ENCODE results near the gene LGALS9B.
"Not testable (repeated sequence)": the region's sequence is repeated elsewhere in the genome, so short reads cannot be mapped to it uniquely, and the experiment has no call there.

The LGALS9B gene

GRCh38 chr17:20475137-20475831 lies 7.9 kb upstream of the LGALS9B start:
- CTCF ChIA-PET; POLR2A ChIA-PET (ENCODE audit: low non-redundant PET): not testable (repeated sequence)
- peak; percentile 0 for DNase-seq (ENCODE audit: low spot score)
- peak overlapping the region; percentile 68 for H3K27ac ChIP-seq

- H3K27ac ChIP-seq; CTCF ChIA-PET; DNase-seq (ENCODE audit: low spot score); POLR2A ChIA-PET (ENCODE audit: low non-redundant PET): not testable (repeated sequence)
Observed at GRCh38 chr17:20474081-20474480, 6.7 kb upstream of the LGALS9B start.

- CTCF ChIA-PET; DNase-seq (ENCODE audit: low spot score); POLR2A ChIA-PET (ENCODE audit: low non-redundant PET); H3K27ac ChIP-seq: not testable (repeated sequence)
Observed at GRCh38 chr17:20469946-20470345, 2.6 kb upstream of the LGALS9B start.

GRCh38 chr17:20469107-20469506 lies 1.8 kb upstream of the LGALS9B start:
- H3K27ac ChIP-seq; CTCF ChIA-PET; DNase-seq (ENCODE audit: low spot score); POLR2A ChIA-PET (ENCODE audit: low non-redundant PET): not testable (repeated sequence)

GRCh38 chr17:20466999-20467398 lies 340 bp downstream of the LGALS9B start:
- DNase-seq (ENCODE audit: low spot score); POLR2A ChIA-PET (ENCODE audit: low non-redundant PET); CTCF ChIA-PET; H3K27ac ChIP-seq: not testable (repeated sequence)

- H3K27ac ChIP-seq; POLR2A ChIA-PET (ENCODE audit: low non-redundant PET); CTCF ChIA-PET; DNase-seq (ENCODE audit: low spot score): not testable (repeated sequence)
Observed at GRCh38 chr17:20466553-20466952, 786 bp downstream of the LGALS9B start.

GRCh38 chr17:20465535-20465934 lies 1.8 kb downstream of the LGALS9B start:
- POLR2A ChIA-PET (ENCODE audit: low non-redundant PET); CTCF ChIA-PET; DNase-seq (ENCODE audit: low spot score); H3K27ac ChIP-seq: not testable (repeated sequence)

- CTCF ChIA-PET; POLR2A ChIA-PET (ENCODE audit: low non-redundant PET); H3K27ac ChIP-seq; DNase-seq (ENCODE audit: low spot score): not testable (repeated sequence)
Observed at GRCh38 chr17:20464854-20465414, 2.4 kb downstream of the LGALS9B start.

- POLR2A ChIA-PET (ENCODE audit: low non-redundant PET); CTCF ChIA-PET: not testable (repeated sequence)
Observed at GRCh38 chr17:20462158-20462557, 5.2 kb downstream of the LGALS9B start.

GRCh38 chr17:20457848-20458381 lies 9.4 kb downstream of the LGALS9B start:
- DNase-seq (ENCODE audit: low spot score); H3K27ac ChIP-seq; POLR2A ChIA-PET (ENCODE audit: low non-redundant PET); CTCF ChIA-PET: not testable (repeated sequence)

More at GRCh38 chr17:20462158-20462557, 5.2 kb downstream of the LGALS9B start:
- not testable (repeated sequence) for DNase-seq (ENCODE audit: low spot score); H3K27ac ChIP-seq

GRCh38 chr17:20455106-20455505 lies 12.2 kb downstream of the LGALS9B start:
- CTCF ChIA-PET; POLR2A ChIA-PET (ENCODE audit: low non-redundant PET); DNase-seq (ENCODE audit: low spot score); H3K27ac ChIP-seq: not testable (repeated sequence)

GRCh38 chr17:20453820-20454434 lies 13.4 kb downstream of the LGALS9B start:
- CTCF ChIA-PET; DNase-seq (ENCODE audit: low spot score); POLR2A ChIA-PET (ENCODE audit: low non-redundant PET): not testable (repeated sequence)

GRCh38 chr17:20450852-20451251 lies 16.5 kb downstream of the LGALS9B start:
- CTCF ChIA-PET; POLR2A ChIA-PET (ENCODE audit: low non-redundant PET); DNase-seq (ENCODE audit: low spot score); H3K27ac ChIP-seq: not testable (repeated sequence)

More at GRCh38 chr17:20453820-20454434, 13.4 kb downstream of the LGALS9B start:
- H3K27ac ChIP-seq = not testable (repeated sequence)

- DNase-seq (ENCODE audit: low spot score); H3K27ac ChIP-seq; CTCF ChIA-PET; POLR2A ChIA-PET (ENCODE audit: low non-redundant PET): not testable (repeated sequence)
Observed at GRCh38 chr17:20447534-20448321, 19.6 kb downstream of the LGALS9B start.

GRCh38 chr17:20446895-20447294 lies 20.4 kb downstream of the LGALS9B start:
- H3K27ac ChIP-seq = not testable (repeated sequence)

GRCh38 chr17:20444581-20445236 lies 22.6 kb downstream of the LGALS9B start:
- DNase-seq (ENCODE audit: low spot score); CTCF ChIA-PET; POLR2A ChIA-PET (ENCODE audit: low non-redundant PET); H3K27ac ChIP-seq: not testable (repeated sequence)

More at GRCh38 chr17:20446895-20447294, 20.4 kb downstream of the LGALS9B start:
- POLR2A ChIA-PET (ENCODE audit: low non-redundant PET); CTCF ChIA-PET; DNase-seq (ENCODE audit: low spot score): not testable (repeated sequence)

GRCh38 chr17:20444173-20444572 lies 23.2 kb downstream of the LGALS9B start:
- POLR2A ChIA-PET (ENCODE audit: low non-redundant PET); H3K27ac ChIP-seq; CTCF ChIA-PET; DNase-seq (ENCODE audit: low spot score): not testable (repeated sequence)

All from RWPE1 (cell line).